ENCODE measurements around the gene TTYH3.

Gene TTYH3

GRCh38 chr7:2641406-2642393, 9.9 kb downstream of the TTYH3 start:
- POLR2A ChIA-PET: interaction anchor here (0.7 kb wide), 1 partner anchor 1620 kb away, joined by 3 read pairs; no protein-coding TSS in a partner anchor
- no peaks in the 10 kb centered on the region for H3K4me1 ChIP-seq (ENCODE audit: control insufficient read depth, insufficient read depth, low read length)
- no peak overlapping the region for H3K27ac ChIP-seq (ENCODE audit: extremely low read depth, low read depth, low read length)
- TF ChIP-seq ZNF449 (tag by site-specific recombination; IDR thresholded peaks at IDR 0.05) (peak; percentile 70; the same call in 1 of the 2 replicates), BCL11A (tag by site-specific recombination; IDR thresholded peaks at IDR 0.05; ENCODE audit: low read depth) (no peak), ZNF585B (tag by site-specific recombination; IDR thresholded peaks at IDR 0.05) (no peak), ZNF416 (tag by site-specific recombination; IDR thresholded peaks at IDR 0.05) (no peak), PRDM10 (tag by site-specific recombination; IDR thresholded peaks at IDR 0.05) (no peak), ZNF221 (tag by site-specific recombination; IDR thresholded peaks at IDR 0.05; ENCODE audit: borderline replicate concordance) (no peak), SP7 (tag by site-specific recombination; IDR thresholded peaks at IDR 0.05) (no peak), ZNF549 (tag by site-specific recombination; IDR thresholded peaks at IDR 0.05) (no peak), ZBTB26 (tag by site-specific recombination; optimal IDR thresholded peaks at IDR 0.05) (no peak), ZNF37A (tag by site-specific recombination; IDR thresholded peaks at IDR 0.05) (no peak), ZNF596 (tag by site-specific recombination; IDR thresholded peaks at IDR 0.05) (no peak), ZNF394 (tag by site-specific recombination; IDR thresholded peaks at IDR 0.05; ENCODE audit: borderline replicate concordance) (no peak), ZSCAN16 (tag by site-specific recombination; IDR thresholded peaks at IDR 0.05) (0 out of 2 replicates have a peak, but pooled peaks have one; percentile 56), ZNF792 (tag by site-specific recombination; IDR thresholded peaks at IDR 0.05) (no peak), ZNF248 (tag by site-specific recombination; IDR thresholded peaks at IDR 0.05) (no peak), HOXD13 (CRISPR knock-in tag; IDR thresholded peaks at IDR 0.05; ENCODE audit: borderline replicate concordance) (no peak), ZNF600 (tag by site-specific recombination; IDR thresholded peaks at IDR 0.05) (peak; percentile 66), ATF2 (tag by site-specific recombination; IDR thresholded peaks at IDR 0.05; ENCODE audit: low read depth) (no peak)
- peaks cover 0 to 4% of the 10 kb centered on the region in 2 experiments; a peak in 1 of 3 replicates for H3K36me3 ChIP-seq (ENCODE audit: control insufficient read depth in 2 of 2, insufficient read depth in 1 of 2, low read length in 2 of 2)
- no peak overlapping the region for H3K4me3 ChIP-seq (ENCODE audit: low read depth, low read length)
- H3K9me3 ChIP-seq (ENCODE audit: control insufficient read depth, insufficient read depth, low read depth, low read length): no peaks in the 10 kb centered on the region
- CTCF ChIA-PET: interaction anchor here (0.6 to 1.0 kb wide), 2 partner anchors 68 to 88 kb away, joined by 3 read pairs; no protein-coding TSS in a partner anchor

All from HEK293 (cell line).